ENCODE measurements around the gene RAB18.
"Not testable (repeated sequence)": the region's sequence is repeated elsewhere in the genome, so short reads cannot be mapped to it uniquely, and the experiment has no call there.

RAB18 gene

GRCh38 chr10:27504007-27504807 lies at the start of gene RAB18:
Gene RAB18 (plus strand): TSS chr10:27504304. CDS start chr10:27504370, 66 bp downstream.
- DNase-seq: peak; percentile 99

GRCh38 chr10:27454837-27455236 lies 49.3 kb upstream of the RAB18 start:
- DNase-seq: no peak

GRCh38 chr10:27457261-27457945 lies 46.7 kb upstream of the RAB18 start:
- DNase-seq: no peak

GRCh38 chr10:27457966-27458365 lies 46.1 kb upstream of the RAB18 start:
- no peak for DNase-seq

GRCh38 chr10:27461312-27461711 lies 42.8 kb upstream of the RAB18 start:
- DNase-seq: no peak

GRCh38 chr10:27463961-27464360 lies 40.1 kb upstream of the RAB18 start:
- no peak for DNase-seq

- DNase-seq: no peak
These were observed 39.1 kb upstream of the RAB18 start for GRCh38 chr10:27464993-27465392.

GRCh38 chr10:27465596-27465995 lies 38.5 kb upstream of the RAB18 start:
- DNase-seq: not testable (repeated sequence)

- no peak for DNase-seq
These were observed 33.2 kb upstream of the RAB18 start for GRCh38 chr10:27470885-27471284.

GRCh38 chr10:27474741-27475140 lies 29.4 kb upstream of the RAB18 start:
- DNase-seq: no peak

GRCh38 chr10:27479016-27479415 lies 25.1 kb upstream of the RAB18 start:
- DNase-seq: no peak

- no peak for DNase-seq
These were observed 22.6 kb upstream of the RAB18 start for GRCh38 chr10:27481486-27481885.

- no peak for DNase-seq
These were observed 20.8 kb upstream of the RAB18 start for GRCh38 chr10:27482984-27483956.

- DNase-seq: no peak
These were observed 18.7 kb upstream of the RAB18 start for GRCh38 chr10:27485368-27485767.

GRCh38 chr10:27485986-27486385 lies 18.1 kb upstream of the RAB18 start:
- DNase-seq: no peak

GRCh38 chr10:27490807-27491206 lies 13.3 kb upstream of the RAB18 start:
- no peak for DNase-seq

- no peak for DNase-seq
These were observed 9.8 kb upstream of the RAB18 start for GRCh38 chr10:27494116-27494805.

GRCh38 chr10:27496137-27496536 lies 8.0 kb upstream of the RAB18 start:
- DNase-seq: no peak

- DNase-seq: no peak
These were observed 4.0 kb upstream of the RAB18 start for GRCh38 chr10:27500096-27500495.

GRCh38 chr10:27500886-27501285 lies 3.2 kb upstream of the RAB18 start:
- DNase-seq: no peak

- no peak for DNase-seq
These were observed 552 bp upstream of the RAB18 start for GRCh38 chr10:27503498-27504006.

- DNase-seq: no peak
These were observed 830 bp downstream of the RAB18 start for GRCh38 chr10:27504808-27505460.
